DMS153 treated with DMSO at 0.1 percent for 48 hours (cell line): ENCODE data around the gene CHFR.
"Not testable (repeated sequence)": the region's sequence is repeated elsewhere in the genome, so short reads cannot be mapped to it uniquely, and the experiment has no call there.

Experiments
- DNase-seq: peaks from one replicate; lab custom pipeline; 2025; ENCODE audit not compliant: unreplicated experiment; lab: John Stamatoyannopoulos, UW

CHFR gene

GRCh38 chr12:132840536-132840935 lies 46.9 kb downstream of the CHFR start:
- DNase-seq, result no peak

- DNase-seq, result no peak
These were observed 47.7 kb downstream of the CHFR start for GRCh38 chr12:132839558-132840235.

GRCh38 chr12:132838410-132839080 lies 48.9 kb downstream of the CHFR start:
- DNase-seq, result no peak

GRCh38 chr12:132837693-132838409 lies 49.6 kb downstream of the CHFR start:
- DNase-seq, result no peak

- DNase-seq, result no peak
These were observed 50.5 kb downstream of the CHFR start for GRCh38 chr12:132836795-132837331.

GRCh38 chr12:132836230-132836629 lies 51.2 kb downstream of the CHFR start:
- DNase-seq, result not testable (repeated sequence)

GRCh38 chr12:132835076-132836025 lies 52.1 kb downstream of the CHFR start:
- no peak for DNase-seq

GRCh38 chr12:132834181-132834711 lies 53.2 kb downstream of the CHFR start:
- DNase-seq, result no peak

GRCh38 chr12:132833341-132833740 lies 54.1 kb downstream of the CHFR start:
- no peak for DNase-seq

- DNase-seq, result no peak
These were observed 55.6 kb downstream of the CHFR start for GRCh38 chr12:132831771-132832170.

- peak; percentile 79 for DNase-seq
These were observed 58.5 kb downstream of the CHFR start, which contains the start of gene GOLGA3 for GRCh38 chr12:132828706-132829534. TSS of gene GOLGA3 (minus strand) at chr12:132828869. CDS start at chr12:132822128, 6,741 bp downstream.

GRCh38 chr12:132827763-132828703 lies 59.4 kb downstream of the CHFR start:
- no peak for DNase-seq

- DNase-seq, result no peak
These were observed 61.5 kb downstream of the CHFR start for GRCh38 chr12:132825861-132826260.

GRCh38 chr12:132825089-132825488 lies 62.3 kb downstream of the CHFR start:
- no peak for DNase-seq

GRCh38 chr12:132824053-132824452 lies 63.4 kb downstream of the CHFR start:
- DNase-seq, result no peak

GRCh38 chr12:132818562-132818961 lies 68.8 kb downstream of the CHFR start:
- no peak for DNase-seq

GRCh38 chr12:132814232-132814631 lies 73.2 kb downstream of the CHFR start:
- DNase-seq, result no peak

- no peak for DNase-seq
These were observed 74.0 kb downstream of the CHFR start for GRCh38 chr12:132813443-132813842.
